Suppressor macrophage treated with lipopolysaccharide for 1 hour (primary cell): ENCODE measurements around the gene NARF.
"Not testable (repeated sequence)": the region's sequence is repeated elsewhere in the genome, so short reads cannot be mapped to it uniquely, and the experiment has no call there.

Experiments used
- DNase-seq, 3 donors: peaks; one replicate each; pipeline ENCODE4 v3.0.0-alpha.2; 2020 to 2022

Gene NARF

DNA sequence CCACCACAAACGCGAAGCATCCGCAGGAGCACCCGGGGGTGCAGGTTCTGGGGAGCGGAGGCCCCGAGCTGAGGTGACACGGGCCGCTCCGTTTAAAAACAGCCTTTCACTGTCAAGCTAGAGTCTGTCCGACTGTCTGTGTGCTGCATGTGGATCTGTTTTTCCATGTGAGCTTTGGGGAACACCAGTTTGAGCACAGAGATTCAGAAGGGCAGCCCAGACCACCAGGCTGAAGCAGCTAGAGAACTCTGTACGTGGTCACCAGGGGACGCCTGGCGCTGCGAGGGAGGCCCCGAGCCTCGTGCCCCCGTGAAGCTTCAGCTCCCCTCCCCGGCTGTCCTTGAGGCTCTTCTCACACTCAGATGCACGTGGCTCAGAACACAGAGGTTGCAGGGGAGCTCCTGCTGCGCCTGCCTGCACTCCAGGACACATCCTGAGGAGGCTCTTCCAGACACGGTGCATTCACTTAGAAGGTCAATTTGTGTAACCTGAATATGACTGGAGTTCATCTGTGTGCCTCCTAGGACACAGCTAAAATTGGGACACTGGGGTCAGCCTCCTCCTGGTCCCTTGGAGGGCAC is 45.3 kb downstream of the NARF start:
- no peak for DNase-seq

DNA sequence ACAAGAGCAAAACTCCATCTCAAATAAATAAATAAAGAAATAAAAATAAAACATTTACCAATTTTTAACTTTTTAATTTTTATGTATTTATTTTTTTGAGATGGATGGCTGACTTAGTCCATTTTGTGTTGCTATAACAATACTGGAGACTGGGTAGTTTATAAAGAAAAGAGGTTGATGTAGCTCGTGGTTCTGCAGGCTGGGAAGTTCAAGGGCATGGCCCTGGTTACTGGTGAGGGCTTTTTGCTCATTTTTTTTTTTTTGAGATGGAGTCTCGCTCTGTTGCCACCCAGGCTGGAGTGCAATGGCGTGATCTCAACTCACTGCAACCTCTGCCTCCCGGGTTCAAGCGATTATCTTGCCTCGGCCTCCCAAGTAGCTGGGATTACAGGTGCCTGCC is 46.8 kb downstream of the NARF start:
- DNase-seq: no peak

DNA sequence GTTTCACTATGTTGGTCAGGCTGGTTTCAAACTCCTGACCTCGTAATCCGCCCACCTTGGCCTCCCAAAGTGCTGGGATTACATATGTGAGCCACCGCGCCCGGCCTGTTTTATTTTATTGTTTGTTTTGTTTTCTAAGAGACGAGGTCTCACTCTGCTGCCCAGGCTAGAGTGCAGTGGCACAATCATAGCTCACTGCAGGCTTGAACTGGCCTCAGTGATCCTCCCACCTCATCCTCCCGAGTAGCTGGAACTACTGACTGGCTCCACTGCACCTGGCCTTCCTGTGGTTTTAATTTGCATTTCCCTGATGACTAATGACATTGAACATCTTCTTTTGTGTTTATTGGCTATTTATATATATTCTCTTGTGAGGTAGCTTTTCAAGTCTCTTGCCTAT is 47.9 kb downstream of the NARF start:
- DNase-seq: not testable (repeated sequence)

DNA sequence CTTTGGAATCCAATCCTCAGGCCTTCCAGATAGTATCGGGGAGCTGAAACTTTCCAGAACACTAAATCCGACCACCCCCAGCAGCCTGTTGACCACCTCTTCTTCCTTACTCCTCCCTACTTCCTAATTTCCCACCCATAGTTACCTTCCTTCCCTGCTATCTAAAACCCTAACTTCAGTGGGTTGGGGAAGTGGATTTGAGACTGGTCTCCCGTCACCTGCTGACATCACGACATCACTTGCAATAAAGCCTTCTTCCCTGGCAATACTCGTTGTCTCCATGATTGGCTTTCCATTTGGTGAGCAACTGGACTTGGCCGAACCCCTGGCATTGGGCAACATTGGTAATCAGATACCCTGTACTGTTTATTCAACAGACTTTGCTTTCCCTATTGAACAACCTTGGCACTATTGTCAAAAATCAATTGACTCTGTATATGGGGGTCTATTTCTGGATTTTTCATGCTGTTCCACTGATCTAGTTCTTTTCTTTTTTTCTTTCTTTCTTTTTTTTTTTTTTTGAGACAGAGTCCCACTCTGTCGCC is 49.2 kb downstream of the NARF start:
- no peak for DNase-seq

DNA sequence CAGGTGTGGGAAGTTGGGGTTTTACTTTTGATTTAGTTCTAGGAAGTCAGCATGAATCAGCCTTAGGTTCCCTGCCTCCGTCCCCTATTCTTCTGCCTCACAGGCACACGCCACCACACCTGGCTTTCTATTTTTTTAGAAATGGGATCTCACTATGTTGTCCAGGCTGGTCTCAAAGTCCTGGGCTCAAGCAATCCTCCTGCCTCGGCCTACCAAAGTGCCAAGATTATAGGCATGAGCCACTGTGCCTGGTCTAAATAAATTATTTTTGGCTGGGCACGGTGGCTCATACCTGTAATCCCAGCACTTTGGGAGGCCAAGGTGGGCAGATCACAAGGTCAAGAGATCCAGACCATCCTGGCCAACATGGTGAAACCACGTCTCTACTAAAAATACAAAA is 53.1 kb downstream of the NARF start:
- DNase-seq: not testable (repeated sequence)

DNA sequence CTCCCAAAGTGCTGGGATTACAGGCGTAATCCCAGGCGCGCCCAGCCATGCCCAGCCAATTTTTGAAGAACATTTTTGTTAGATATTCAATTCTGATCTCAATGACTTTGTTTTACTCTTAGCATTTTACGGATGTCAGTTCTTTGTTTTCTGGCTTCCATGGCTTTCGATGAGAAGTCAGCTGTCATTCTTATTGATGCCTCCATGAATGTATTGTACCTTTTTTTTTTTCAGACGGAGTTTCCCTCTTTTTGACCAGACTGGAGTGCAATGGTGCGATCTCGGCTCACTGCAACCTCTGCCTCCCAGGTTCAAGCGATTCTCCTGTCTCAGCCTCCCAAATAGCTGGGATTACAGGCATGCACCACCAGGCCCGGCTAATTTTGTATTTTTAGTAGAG is 55.3 kb downstream of the NARF start:
- not testable (repeated sequence) for DNase-seq

DNA sequence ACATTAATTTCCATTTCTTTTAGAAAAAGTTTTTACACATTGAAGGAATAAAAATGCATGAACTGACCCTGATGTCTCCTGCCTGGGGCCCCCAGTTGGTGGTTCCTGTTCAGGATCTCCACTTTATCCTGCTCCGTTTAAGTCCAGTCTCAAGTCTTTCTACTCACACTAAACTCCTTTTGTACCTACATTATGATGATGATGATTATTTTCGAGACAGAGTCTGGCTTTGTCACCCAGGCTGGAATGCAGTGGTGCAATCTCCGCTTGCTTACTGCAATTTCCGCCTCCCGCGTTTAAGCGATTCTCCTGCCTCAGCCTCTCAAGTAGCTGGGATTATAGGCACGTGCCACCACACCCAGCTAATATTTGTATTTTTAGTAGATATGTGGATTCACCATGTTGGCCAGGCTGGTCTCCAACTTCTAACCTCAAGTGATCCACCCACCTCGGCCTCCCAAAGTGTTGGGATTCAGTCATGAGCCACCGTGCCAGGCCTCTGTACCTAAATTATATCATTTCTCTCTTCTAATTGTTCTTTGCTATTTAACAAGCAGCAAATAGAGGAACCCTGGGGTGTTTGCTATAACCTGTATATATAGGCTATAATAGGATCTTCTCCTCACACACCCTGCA is 58.8 kb downstream of the NARF start:
- no peak for DNase-seq

DNA sequence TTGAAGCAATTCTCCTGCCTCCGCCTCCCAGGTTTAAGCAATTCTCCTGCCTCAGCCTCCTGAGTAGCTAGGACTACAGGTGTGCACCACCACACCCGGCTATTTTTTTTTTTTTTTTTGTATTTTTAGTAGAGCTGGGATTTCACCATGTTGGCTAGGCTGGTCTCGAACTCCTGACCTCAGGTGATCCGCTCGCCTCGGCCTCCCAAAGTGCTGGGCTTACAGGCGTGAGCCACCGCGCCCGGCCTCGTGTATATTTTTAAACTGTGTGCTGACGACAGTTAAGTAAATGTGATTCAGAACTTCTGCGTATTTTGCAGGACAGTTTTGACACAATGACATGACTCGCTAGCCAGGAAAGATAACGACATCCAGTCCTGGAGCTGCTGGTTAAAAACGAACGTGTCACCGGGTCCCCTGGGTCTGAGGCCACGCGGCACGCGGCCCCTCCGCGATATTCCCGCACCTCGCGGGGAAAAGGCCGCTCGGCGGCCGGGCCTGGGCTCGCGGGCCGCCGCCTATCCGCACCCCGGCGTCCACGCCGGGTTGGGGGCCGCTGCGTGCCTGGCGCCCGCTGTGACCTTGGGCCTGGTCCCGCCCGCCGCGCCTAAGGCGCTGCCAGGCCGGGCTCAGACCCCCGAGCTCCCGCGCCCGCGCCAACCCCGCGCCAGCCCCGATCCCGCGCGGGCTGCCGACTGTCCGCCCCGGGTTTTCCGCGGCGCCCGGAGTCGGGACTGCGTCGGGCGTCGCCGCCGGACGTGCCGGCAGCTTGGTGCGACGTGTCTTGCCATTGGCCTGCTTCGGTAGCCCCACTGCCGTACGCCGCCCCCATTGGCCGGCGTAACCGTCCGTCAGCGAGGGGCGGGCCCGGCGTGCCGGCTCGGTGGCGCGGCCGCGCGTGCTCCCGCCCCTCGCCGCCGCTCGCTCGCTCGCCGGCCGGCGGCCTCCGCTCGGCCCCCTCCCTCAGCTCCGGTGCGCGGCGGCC is 60.6 kb downstream of the NARF start, which contains the start of gene FOXK2:
FOXK2 (plus strand) TSS at position 907 of the 985 bp plus-strand sequence. CDS start 157 bp downstream, outside the sequence.
- DNase-seq: peak; percentile 95 to 98 (median 96)

DNA sequence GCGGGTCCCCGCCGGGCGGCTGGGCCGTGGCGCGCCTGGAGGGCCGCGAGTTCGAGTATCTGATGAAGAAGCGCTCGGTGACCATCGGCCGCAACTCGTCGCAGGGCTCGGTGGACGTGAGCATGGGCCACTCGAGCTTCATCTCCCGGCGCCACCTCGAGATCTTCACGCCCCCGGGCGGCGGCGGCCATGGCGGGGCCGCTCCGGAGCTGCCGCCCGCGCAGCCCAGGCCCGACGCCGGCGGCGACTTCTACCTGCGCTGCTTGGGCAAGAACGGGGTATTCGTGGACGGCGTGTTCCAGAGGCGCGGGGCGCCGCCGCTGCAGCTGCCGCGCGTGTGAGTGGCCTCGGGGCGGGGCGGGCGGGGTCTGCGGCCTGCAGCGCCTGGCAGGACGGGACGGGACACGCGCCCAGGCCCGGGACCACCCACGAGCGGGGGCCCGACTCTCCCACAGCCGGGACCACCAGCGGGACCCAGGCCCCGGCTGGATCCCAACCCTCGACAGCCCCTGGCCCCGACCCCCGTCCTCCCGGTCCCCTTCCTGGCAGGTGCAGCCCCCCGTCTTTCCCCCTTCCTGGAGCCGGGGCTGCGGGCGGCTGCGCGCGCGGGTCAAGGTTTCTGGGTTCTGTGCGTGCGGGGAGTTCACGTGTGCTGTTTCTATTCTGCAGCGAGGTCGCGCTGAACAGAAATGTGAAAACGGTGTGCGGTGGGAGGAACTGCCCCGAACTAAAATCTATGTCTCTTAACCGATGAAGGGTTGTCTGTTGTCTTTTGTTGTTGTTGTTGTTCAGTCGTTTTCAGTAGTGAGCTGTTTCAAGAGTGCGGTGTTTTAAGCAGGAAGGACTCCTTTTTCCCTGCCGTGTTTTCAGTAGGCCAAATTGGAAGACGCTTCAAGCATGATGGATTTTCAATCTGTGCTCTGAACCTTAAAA is 61.7 kb downstream of the NARF start:
- DNase-seq: peak; percentile 37 to 72 (median 54)

DNA sequence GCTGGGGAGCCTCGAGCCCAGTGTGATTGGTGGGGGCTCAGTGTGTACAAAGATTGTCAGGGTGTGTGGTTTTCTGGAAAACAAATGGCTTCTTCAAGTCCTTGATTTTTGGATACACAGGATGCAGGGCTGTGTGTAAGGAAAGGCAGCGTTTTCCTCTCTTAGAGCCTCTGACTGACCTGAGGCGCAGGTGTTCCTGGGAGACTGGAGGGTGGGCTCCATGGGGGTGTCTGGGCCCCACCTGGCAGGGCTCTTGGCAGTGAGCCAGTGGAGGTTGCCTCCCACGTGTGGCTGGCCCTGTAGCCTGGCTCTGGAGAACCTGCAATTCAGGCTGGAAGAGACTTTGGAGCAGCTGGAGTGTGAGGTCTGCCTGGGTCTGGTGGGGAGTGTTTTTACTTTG is 66.0 kb downstream of the NARF start:
- DNase-seq: no peak

DNA sequence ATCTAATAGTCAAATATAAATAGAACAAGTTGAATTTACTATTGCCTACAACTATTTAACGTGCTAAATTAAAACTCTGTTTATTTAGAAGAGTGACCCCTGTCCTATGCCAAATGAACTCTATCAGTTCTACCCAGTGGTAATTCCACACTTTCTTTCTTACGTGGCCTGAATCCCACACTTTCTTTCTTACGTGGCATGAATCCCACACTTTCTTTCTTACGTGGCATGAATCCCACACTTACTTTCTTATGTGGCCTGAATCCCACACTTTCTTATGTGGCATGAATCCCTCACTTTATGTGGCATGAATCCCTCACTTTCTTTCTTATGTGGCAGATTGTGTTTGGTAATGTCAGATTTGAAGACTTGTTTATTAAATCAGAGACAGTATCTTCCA is 67.2 kb downstream of the NARF start:
- no peak for DNase-seq

DNA sequence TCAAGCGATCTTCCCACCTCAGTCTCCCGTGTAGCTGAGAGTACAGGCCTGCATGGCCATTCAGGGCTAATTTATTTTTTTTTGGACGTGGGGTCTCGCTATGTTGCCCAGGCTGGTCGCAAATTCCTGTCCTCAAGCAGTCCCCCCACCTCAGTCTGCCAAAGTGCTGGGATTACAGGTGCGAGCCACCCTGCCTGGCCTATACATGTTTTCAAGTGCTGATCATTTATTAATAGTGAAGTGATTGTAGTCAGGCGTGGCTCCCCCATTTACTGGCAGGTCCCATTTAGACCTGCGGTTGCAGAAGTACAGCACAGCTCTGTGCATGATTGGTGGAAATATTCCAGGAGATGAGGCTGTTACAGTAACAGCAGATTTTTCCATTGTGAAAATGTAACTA is 69.4 kb downstream of the NARF start:
- no peak for DNase-seq

DNA sequence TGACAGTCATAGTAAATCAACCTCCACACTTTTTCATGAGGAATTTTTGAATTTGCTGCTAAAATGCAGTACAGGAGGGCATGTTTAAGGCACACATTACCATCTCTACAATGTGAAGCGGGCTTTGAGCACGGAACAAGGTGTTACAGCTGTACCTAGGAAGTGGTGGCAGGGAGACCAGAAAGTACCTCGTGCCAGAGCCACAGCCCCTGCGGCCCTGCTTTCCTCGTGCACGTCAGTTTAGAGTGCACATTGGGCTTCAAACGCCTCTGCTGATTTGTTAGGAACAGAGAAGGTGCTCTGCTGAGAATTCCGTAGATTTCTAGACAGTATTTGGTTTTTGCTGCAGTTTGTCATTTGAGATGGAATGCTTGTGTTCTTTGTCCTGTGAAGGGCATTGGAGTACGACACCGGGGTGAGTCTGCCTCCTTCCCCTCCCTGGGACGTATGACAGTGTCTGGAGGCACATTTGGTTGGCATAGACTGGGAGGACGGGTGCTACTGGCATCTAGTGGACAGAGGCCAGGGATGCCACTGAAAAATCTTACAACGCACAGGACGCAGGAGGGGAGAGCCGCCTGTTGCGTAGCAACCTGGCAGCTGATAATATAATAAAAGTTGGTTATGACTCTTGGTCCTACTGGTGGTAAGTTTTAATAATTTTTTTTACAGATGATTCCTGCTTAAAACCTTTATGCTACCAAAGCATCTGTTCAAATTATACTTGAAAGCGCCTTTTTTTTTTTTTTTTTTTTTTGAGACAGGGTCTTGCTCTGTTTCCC is 70.1 kb downstream of the NARF start:
- peak; percentile 68 to 73 (median 72) for DNase-seq

DNA sequence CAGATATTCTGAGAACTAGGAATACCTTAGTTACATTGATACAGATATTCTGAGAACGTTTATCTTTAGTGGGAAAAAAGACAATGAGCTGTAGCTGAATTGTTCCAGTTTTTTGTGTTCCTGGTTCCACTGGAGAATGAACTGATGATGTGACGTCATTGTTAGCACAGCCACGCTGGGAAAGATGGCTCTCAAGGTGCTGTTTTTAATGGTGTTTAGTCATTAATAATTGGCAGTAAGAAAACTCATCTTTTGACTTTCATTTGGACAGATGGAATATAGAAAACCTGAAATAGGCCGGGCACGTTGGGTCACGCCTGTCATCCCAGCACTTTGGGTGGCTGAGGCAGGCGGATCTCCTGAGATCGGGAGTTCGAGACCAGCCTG is 71.4 kb downstream of the NARF start:
- no peak for DNase-seq

DNA sequence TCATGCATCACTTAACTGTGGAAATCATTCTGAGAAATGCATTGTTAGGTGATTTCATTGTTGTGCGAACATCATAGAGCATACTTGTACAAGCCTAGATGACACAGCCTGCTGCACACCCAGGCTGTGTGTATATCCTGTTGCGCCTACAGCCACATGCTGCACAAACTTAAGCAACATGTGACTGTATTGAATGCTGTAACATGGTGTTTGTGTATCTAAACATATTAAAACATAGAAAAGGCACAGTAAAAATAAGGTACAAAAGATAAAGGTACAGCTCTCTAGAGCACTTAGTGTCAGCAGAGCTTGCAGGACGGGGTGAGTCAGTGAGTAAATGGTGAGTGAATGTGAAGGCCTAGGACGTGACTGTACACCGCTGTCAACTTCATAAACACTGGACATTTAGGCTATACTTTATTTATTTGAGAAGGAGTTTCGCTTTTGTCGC is 72.9 kb downstream of the NARF start:
- DNase-seq: no peak

DNA sequence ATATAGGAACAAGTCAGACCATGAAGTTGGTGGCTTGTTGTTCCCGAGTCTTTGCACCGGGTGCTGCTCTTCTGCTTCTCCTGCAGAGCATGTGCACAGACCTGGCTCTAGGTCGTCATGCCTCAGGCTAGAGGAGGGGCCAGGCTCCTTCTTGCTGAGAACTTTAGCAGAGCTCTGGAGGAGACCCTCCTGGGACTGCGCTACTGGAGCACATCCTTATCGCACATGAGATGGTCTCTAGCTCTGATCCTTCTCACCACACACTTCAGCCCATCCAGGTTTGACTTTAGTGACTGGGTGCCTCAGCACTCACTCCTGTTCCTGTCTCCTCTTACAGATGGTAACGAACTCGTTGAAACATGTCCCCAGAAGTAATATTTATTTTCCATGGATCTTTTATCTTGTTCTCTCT is 75.9 kb downstream of the NARF start:
- DNase-seq: no peak

DNA sequence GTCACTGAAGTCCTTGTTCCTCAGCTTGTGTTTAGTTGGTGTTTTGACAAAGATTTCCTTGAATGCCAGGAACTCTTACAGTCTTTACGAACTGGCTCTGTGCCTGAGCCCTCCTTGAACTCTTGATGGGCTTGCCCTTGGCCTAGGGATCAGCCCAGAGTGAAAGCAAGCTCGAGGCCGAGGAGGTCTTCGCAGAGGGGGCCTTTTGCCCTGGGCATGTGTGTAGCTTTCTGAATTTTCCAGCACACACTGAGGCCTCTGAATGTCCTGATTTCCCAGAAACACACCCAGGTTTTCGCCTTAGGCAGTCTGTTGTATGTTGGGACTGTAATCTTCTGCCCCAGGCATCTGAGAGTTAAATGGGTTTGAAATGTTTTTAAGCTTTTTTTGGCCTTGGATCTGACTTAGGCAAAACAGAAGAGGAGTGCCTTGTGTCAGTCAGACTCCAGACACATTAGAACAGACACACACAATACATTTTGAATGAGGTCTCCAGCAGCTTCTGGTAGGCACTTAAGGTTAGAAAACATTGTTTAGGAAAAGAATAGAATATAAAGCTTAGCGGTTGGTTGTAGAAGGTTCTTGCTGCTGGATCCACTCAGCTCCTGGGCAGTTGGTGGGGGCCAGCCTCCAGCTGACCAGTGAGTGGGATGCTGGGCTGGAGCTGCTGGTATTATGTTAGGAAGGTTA is 78.1 kb downstream of the NARF start:
- DNase-seq: no peak

DNA sequence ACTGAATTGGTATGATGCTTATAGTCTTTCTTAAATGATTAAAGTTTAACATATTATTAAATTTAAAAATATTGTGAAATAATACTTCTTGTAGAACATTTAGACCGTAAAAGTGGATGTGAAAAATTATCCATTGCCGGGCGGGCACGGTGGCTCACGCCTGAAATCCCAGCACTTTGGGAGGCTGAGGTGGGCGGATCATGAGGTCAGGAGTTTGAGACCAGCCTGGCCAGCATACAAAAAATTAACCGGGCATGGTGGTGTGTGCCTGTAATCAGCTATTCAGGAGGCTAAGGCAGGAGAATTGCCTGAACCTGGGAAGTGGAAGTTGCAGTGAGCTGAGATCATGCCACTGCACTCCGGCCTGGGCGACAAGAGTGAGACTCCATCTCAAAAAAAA is 78.7 kb downstream of the NARF start:
- peak in 1 of 3 donors; percentile 51 for DNase-seq

DNA sequence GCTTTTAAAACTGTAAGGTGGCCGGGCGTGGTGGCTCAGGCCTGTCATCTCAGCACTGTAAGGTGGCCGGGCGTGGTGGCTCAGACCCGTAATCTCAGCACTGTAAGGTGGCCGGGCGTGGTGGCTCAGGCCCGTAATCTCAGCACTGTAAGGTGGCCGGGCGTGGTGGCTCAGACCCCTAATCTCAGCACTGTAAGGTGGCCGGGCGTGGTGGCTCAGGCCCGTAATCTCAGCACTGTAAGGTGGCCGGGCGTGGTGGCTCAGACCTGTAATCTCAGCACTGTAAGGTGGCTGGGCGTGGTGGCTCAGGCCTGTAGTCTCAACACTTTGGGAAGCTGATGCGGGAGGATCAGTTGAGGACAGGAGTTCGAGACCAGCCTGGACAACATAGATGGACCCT is 80.5 kb downstream of the NARF start:
- DNase-seq: not testable (repeated sequence)
